ENCODE data around the gene OR2G2. TPM values are rescaled to one million over a fixed set of nuclear protein-coding genes. Genes with fewer than 3 reads are reported as not detected.

The OR2G2 gene
- total RNA-seq, 1 donor from 2014 or later = not detected

- Histone ChIP-seq H3K36me3 (ENCODE audit: control insufficient read depth, insufficient read depth, low read length) (no peaks in the 10 kb centered on the region), H3K27me3 (ENCODE audit: control insufficient read depth, insufficient read depth, low read length) (no peaks in the 10 kb centered on the region), H3K4me3 (ENCODE audit: low read depth, low read length) (no peak within 1 kb of the TSS)
- FAIRE-seq = no peak
- DNase-seq (ENCODE audit: low read depth) = no peak
- TF ChIP-seq CTCF (IDR thresholded peaks at IDR 0.05; ENCODE audit: insufficient read depth, low read length, severe bottlenecking) = no peak
These were observed 39.4 kb upstream of the OR2G2 start, which contains the start of gene GCSAML for GRCh38 chr1:247548769-247549182. TSS of gene GCSAML (plus strand) at chr1:247549134. CDS start at chr1:247549192, 58 bp downstream.

GRCh38 chr1:247551721-247552120, 36.4 kb upstream of the OR2G2 start:
- Histone ChIP-seq H3K4me3 (ENCODE audit: low read depth, low read length) (no peak overlapping the region), H3K36me3 (ENCODE audit: control insufficient read depth, insufficient read depth, low read length) (no peaks in the 10 kb centered on the region), H3K27me3 (ENCODE audit: control insufficient read depth, insufficient read depth, low read length) (no peaks in the 10 kb centered on the region)
- no peak for FAIRE-seq
- no peak for DNase-seq (ENCODE audit: low read depth)
- TF ChIP-seq CTCF (IDR thresholded peaks at IDR 0.05; ENCODE audit: insufficient read depth, low read length, severe bottlenecking) = no peak

- no peaks in the 10 kb centered on the region for H3K27me3 ChIP-seq (ENCODE audit: control insufficient read depth, insufficient read depth, low read length)
- DNase-seq (ENCODE audit: low read depth) = no peak
- no peak overlapping the region for H3K4me3 ChIP-seq (ENCODE audit: low read depth, low read length)
- no peak for TF ChIP-seq CTCF (IDR thresholded peaks at IDR 0.05; ENCODE audit: insufficient read depth, low read length, severe bottlenecking)
- H3K36me3 ChIP-seq (ENCODE audit: control insufficient read depth, insufficient read depth, low read length) = no peaks in the 10 kb centered on the region
- FAIRE-seq = no peak
These were observed 35.9 kb upstream of the OR2G2 start for GRCh38 chr1:247552231-247552630.

- no peak for TF ChIP-seq CTCF (IDR thresholded peaks at IDR 0.05; ENCODE audit: insufficient read depth, low read length, severe bottlenecking)
- no peaks in the 10 kb centered on the region for H3K27me3 ChIP-seq (ENCODE audit: control insufficient read depth, insufficient read depth, low read length)
- FAIRE-seq (no peak), DNase-seq (ENCODE audit: low read depth) (no peak)
- no peak overlapping the region for H3K4me3 ChIP-seq (ENCODE audit: low read depth, low read length)
- H3K36me3 ChIP-seq (ENCODE audit: control insufficient read depth, insufficient read depth, low read length) = no peaks in the 10 kb centered on the region
These were observed 30.1 kb upstream of the OR2G2 start for GRCh38 chr1:247557926-247558674.

GRCh38 chr1:247561711-247562110, 26.4 kb upstream of the OR2G2 start:
- Histone ChIP-seq H3K27me3 (ENCODE audit: control insufficient read depth, insufficient read depth, low read length) (no peaks in the 10 kb centered on the region), H3K4me3 (ENCODE audit: low read depth, low read length) (no peak overlapping the region), H3K36me3 (ENCODE audit: control insufficient read depth, insufficient read depth, low read length) (no peaks in the 10 kb centered on the region)
- TF ChIP-seq CTCF (IDR thresholded peaks at IDR 0.05; ENCODE audit: insufficient read depth, low read length, severe bottlenecking) = no peak
- FAIRE-seq (no peak), DNase-seq (ENCODE audit: low read depth) (no peak)

GRCh38 chr1:247562198-247562597, 26.0 kb upstream of the OR2G2 start:
- Histone ChIP-seq H3K36me3 (ENCODE audit: control insufficient read depth, insufficient read depth, low read length) (no peaks in the 10 kb centered on the region), H3K27me3 (ENCODE audit: control insufficient read depth, insufficient read depth, low read length) (no peaks in the 10 kb centered on the region), H3K4me3 (ENCODE audit: low read depth, low read length) (no peak overlapping the region)
- FAIRE-seq (no peak), DNase-seq (ENCODE audit: low read depth) (no peak)
- TF ChIP-seq CTCF (IDR thresholded peaks at IDR 0.05; ENCODE audit: insufficient read depth, low read length, severe bottlenecking) = no peak

Data from bronchial epithelial cell (primary cell).